ENCODE measurements around the gene ZNF609.

DNA sequence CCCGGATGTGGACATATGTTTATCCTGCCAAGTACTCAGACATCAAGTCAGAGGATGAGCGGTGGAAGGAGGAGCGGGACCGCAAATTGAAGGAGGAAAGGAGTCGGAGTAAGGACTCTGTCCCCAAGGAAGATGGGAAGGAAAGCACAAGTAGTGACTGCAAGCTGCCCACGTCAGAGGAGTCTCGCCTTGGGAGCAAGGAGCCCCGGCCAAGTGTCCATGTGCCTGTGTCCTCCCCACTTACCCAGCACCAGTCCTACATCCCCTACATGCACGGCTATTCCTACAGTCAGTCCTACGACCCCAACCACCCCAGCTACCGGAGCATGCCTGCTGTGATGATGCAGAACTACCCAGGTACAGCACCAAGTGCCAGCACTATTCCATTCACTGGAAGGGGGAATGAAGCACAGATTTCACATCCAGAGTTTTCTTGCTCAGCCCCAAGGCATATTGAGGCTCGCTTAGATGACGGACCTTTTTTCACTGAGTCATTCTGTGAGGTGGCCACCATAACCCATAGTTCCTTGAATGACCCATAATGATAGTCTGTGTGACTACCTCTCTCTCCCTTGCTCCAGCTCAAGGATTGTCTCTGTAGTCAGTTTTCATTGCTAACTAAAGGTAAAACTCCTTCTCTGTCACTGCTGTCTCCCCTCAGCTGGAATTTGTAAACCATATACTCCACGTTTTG is 217.9 kb downstream of the ZNF609 start:
- TF ChIP-seq MAX (IDR thresholded peaks at IDR 0.05) (no peak), TAF1 (conservative IDR thresholded peaks at IDR 0.05) (no peak), YY1 (IDR thresholded peaks at IDR 0.05) (no peak)
- TF ChIP-seq, protein P1, sequence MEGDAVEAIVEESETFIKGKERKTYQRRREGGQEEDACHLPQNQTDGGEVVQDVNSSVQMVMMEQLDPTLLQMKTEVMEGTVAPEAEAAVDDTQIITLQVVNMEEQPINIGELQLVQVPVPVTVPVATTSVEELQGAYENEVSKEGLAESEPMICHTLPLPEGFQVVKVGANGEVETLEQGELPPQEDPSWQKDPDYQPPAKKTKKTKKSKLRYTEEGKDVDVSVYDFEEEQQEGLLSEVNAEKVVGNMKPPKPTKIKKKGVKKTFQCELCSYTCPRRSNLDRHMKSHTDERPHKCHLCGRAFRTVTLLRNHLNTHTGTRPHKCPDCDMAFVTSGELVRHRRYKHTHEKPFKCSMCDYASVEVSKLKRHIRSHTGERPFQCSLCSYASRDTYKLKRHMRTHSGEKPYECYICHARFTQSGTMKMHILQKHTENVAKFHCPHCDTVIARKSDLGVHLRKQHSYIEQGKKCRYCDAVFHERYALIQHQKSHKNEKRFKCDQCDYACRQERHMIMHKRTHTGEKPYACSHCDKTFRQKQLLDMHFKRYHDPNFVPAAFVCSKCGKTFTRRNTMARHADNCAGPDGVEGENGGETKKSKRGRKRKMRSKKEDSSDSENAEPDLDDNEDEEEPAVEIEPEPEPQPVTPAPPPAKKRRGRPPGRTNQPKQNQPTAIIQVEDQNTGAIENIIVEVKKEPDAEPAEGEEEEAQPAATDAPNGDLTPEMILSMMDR (IDR thresholded peaks at IDR 0.05; ENCODE audit: low read depth, low read length, missing input control): no peak

Measured in liver (tissue), 3 donors.